ENCODE data around the gene SLC9A9.

Gene SLC9A9

DNA sequence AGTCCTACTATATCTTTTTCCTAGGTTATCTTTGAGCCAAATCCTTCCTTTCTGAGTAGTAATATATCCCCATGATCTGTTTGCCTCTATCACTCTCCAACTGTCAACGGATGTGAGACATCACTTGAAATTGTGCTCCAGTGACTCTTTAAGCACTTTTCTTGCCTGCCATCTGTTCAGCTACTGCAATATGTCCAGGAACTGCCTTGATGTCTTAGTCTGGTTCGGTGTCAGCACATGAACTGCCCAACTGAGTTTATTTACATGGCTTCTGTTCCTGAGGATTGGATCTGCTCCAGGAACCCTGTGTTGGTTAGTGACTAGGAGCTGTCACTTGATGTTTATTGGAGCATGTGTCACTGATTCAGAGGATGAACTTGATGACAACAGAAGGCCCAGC, 116.5 kb downstream of the SLC9A9 start:
- no peak for DNase-seq (ENCODE audit: low read depth)
- no peak overlapping the region for H3K4me3 ChIP-seq (ENCODE audit: low read depth, low read length)
- TF ChIP-seq MYC (IDR thresholded peaks at IDR 0.05; ENCODE audit: low read depth, low read length) (no peak), POLR2A (IDR thresholded peaks at IDR 0.05; ENCODE audit: extremely low read depth, insufficient read length) (no peak)
- TF ChIP-seq, protein P1, sequence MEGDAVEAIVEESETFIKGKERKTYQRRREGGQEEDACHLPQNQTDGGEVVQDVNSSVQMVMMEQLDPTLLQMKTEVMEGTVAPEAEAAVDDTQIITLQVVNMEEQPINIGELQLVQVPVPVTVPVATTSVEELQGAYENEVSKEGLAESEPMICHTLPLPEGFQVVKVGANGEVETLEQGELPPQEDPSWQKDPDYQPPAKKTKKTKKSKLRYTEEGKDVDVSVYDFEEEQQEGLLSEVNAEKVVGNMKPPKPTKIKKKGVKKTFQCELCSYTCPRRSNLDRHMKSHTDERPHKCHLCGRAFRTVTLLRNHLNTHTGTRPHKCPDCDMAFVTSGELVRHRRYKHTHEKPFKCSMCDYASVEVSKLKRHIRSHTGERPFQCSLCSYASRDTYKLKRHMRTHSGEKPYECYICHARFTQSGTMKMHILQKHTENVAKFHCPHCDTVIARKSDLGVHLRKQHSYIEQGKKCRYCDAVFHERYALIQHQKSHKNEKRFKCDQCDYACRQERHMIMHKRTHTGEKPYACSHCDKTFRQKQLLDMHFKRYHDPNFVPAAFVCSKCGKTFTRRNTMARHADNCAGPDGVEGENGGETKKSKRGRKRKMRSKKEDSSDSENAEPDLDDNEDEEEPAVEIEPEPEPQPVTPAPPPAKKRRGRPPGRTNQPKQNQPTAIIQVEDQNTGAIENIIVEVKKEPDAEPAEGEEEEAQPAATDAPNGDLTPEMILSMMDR (IDR thresholded peaks at IDR 0.05; ENCODE audit: low read depth, low read length): no peak
- TF ChIP-seq, protein P2, sequence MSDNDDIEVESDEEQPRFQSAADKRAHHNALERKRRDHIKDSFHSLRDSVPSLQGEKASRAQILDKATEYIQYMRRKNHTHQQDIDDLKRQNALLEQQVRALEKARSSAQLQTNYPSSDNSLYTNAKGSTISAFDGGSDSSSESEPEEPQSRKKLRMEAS (IDR thresholded peaks at IDR 0.05; ENCODE audit: low read depth, low read length): no peak

DNA sequence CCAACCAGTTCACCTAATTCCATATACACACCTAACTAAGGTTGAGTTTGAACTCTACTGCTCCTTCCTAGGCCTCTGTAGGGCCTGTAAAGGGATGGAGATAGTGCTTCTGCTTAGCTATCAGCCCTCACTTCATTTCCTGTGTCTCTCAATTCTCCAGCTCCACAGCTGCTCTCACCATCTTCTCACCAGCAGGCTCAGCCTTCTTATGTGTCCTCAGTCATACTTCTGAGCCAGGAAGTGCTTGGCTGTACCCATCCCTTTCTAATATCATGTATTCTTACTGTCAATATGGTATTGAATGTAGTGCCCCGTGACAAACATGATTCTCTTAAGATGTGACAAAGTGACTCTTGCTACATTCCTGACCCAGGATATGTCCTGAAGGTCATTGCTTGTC, 116.9 kb downstream of the SLC9A9 start:
- no peak overlapping the region for H3K4me3 ChIP-seq (ENCODE audit: low read depth, low read length)
- TF ChIP-seq, protein P2 (IDR thresholded peaks at IDR 0.05; ENCODE audit: low read depth, low read length): no peak
- no peak for TF ChIP-seq MYC (IDR thresholded peaks at IDR 0.05; ENCODE audit: low read depth, low read length)
- TF ChIP-seq, protein P1 (IDR thresholded peaks at IDR 0.05; ENCODE audit: low read depth, low read length): no peak
- TF ChIP-seq POLR2A (IDR thresholded peaks at IDR 0.05; ENCODE audit: extremely low read depth, insufficient read length): no peak

DNA sequence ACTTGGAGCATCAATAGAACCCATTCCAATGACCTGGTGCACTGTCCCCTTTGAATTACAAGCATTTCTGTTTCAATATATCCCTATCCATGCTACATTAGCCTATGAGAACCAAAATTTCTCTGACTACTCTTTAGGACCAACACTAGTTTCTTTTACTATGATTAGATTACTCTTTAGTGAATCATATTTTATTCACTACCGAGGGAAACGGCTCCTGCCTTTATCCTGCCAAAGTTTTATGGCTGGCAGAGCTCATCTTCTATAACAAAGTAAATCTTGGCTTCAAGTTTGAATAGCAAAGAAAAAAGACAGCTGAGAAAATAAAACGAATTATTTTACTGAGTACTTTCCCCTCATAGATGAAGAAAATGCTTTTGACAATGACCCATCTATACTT, 120.9 kb downstream of the SLC9A9 start:
- no peak for DNase-seq (ENCODE audit: low read depth)
- H3K4me3 ChIP-seq (ENCODE audit: low read depth, low read length): no peak overlapping the region
- TF ChIP-seq, protein P1 (IDR thresholded peaks at IDR 0.05; ENCODE audit: low read depth, low read length): no peak
- TF ChIP-seq MYC (IDR thresholded peaks at IDR 0.05; ENCODE audit: low read depth, low read length): no peak
- TF ChIP-seq, protein P2 (IDR thresholded peaks at IDR 0.05; ENCODE audit: low read depth, low read length): no peak
- TF ChIP-seq POLR2A (IDR thresholded peaks at IDR 0.05; ENCODE audit: extremely low read depth, insufficient read length): no peak

More for the DNA sequence above, 116.9 kb downstream of the SLC9A9 start:
- no peak for DNase-seq (ENCODE audit: low read depth)

DNA sequence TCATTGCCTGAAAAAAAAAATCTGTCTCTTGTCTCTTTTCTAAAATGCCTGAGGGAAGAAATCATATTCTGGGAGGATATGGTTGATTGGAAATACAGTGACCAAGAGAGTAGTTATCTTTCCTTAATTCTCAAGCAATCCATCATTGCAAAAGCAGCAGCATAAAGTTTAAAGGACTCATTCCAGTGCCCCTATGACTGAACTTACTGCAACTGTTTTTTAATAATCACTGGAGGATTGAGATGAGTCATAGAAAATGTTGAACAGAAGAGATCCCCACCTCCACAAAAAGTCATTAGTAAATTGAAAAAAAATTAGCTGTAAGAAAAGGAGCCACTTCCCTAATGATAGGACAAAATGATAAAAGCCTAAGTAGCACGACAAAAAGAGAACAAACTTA, 121.5 kb downstream of the SLC9A9 start:
- no peak for DNase-seq (ENCODE audit: low read depth)
- TF ChIP-seq POLR2A (IDR thresholded peaks at IDR 0.05; ENCODE audit: extremely low read depth, insufficient read length): no peak
- TF ChIP-seq MYC (IDR thresholded peaks at IDR 0.05; ENCODE audit: low read depth, low read length): no peak
- TF ChIP-seq, protein P1 (IDR thresholded peaks at IDR 0.05; ENCODE audit: low read depth, low read length): no peak
- TF ChIP-seq, protein P2 (IDR thresholded peaks at IDR 0.05; ENCODE audit: low read depth, low read length): no peak
- H3K4me3 ChIP-seq (ENCODE audit: low read depth, low read length): no peak overlapping the region

DNA sequence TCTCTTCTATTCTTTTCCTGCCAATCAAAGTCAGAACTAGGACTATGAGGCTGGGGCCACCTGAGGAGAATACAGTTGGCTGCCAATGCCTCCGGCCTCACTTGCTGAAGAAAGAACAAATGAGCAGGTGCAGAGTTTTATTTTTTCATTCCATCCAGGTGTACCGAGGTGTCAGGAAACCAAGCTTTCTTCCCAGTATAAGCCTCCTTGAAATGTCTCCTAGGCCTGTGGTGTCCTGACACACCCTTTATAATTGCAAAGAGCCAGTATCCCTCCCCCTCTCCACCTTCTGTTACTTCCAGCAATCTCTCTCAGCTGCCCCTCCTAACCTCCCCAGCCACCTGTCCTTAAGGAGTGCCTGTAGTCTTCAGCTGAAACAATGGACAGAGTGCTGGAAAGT, 127.9 kb downstream of the SLC9A9 start:
- TF ChIP-seq, protein P2 (IDR thresholded peaks at IDR 0.05; ENCODE audit: low read depth, low read length): no peak
- TF ChIP-seq, protein P1 (IDR thresholded peaks at IDR 0.05; ENCODE audit: low read depth, low read length): no peak
- TF ChIP-seq MYC (IDR thresholded peaks at IDR 0.05; ENCODE audit: low read depth, low read length) (no peak), POLR2A (IDR thresholded peaks at IDR 0.05; ENCODE audit: extremely low read depth, insufficient read length) (no peak)
- no peak for DNase-seq (ENCODE audit: low read depth)
- no peak overlapping the region for H3K4me3 ChIP-seq (ENCODE audit: low read depth, low read length)

All from NB4 (cell line).